ENCODE data around the gene SLC34A1. TPM values are rescaled to one million over a fixed set of nuclear protein-coding genes. Genes with fewer than 3 reads are reported as not detected.

The SLC34A1 gene
- total and polyA plus RNA-seq, 2 of the 13 experiments (the other 11 are each of a cell fraction or from before 2014, with no cell fraction given) = 0.03 to 0.20 TPM

DNA sequence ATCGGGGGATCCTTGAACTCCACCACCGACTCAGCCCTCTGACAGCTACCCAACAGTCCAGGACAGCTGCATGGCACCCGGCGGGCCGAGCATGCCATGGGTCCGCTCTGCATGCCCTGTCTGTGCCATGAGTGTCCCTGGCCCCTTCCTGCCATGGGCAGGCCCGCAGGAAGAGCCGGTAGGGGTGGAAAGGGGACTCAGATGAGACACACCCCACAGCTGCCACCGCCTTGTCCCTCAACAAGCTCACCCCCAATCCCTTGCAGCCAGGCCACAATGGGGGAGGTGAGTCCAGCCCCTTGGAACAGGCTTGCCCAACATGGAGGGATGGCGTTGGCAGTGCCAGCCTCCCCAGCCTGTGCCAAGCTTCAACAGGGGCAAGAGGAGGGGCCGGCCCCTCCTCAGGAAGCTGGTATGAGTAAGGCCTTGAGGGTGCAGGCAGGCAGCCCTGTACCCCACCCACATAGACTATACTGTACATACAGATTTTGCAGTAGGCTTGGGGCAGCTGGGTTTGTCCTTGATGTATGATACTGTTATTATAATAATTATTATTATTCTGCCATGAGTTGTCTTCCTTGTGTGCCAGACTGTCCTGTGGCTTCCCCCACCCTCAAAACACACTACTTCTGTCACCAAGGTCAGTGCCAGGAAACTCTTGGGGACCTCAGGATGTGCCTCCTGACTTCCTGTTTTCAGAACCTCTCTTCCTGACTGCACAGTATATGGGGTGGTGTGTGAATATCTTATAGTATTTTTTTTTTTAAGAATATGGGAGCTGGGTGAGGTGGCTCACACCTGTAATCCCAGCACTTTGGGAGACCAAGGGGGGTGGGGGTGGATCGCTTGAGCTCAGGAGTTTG is 12.0 kb upstream of the SLC34A1 start:
- intact Hi-C loops (cut with micrococcal nuclease; ENCODE audit: unreplicated experiment) (no loop called here), in situ Hi-C loops (cut with HindIII; ENCODE audit: extremely low pct_ligation_motif_present, low pct_unique_long_range_greater_than_20kb) (loop anchor here (25.0 kb wide), 1 partner anchor 835 kb away; the partner anchor contains the start of genes CDHR2 and RNF44)
- ChIA-PET CTCF (ENCODE audit: low intra/inter-chr PET ratio, low total read pairs) (interaction anchor here (2.0 kb wide), 1 partner anchor 18 kb away, joined by 19 read pairs; no protein-coding TSS in a partner anchor), POLR2A (interaction anchor here (1.3 to 4.7 kb wide), 6 partner anchors 11 to 83 kb away, joined by 5 to 84 read pairs (median 16); partner anchors contain the start of genes F12, LMAN2 and SLC34A1)
- Histone ChIP-seq H3K4me1 (ENCODE audit: insufficient read depth, low read length) (peaks cover 74% of the 10 kb centered on the region), H3K9ac (ENCODE audit: insufficient read depth, low read depth, low read length) (peak overlapping the region; percentile 92), H3K79me2 (ENCODE audit: insufficient read depth, low read length) (peaks cover 8% of the 10 kb centered on the region), H2AFZ (ENCODE audit: low read length) (no peak overlapping the region), H3K9me3 (ENCODE audit: low read length) (no peaks in the 10 kb centered on the region), H3K4me3 (replicated peaks in 1 of 3; ENCODE audit: insufficient read depth in 1 of 3, low read depth in 2 of 3, low read length in 3 of 3) (peak overlapping the region in 2 of 3 experiments; percentile 74 to 92; a peak in 4 of 6 replicates), H3K36me3 (replicated peaks in 1 of 2; ENCODE audit: control insufficient read depth in 1 of 2, insufficient read depth in 2 of 2, low read length in 2 of 2) (0 out of 5 replicates have a peak, but pooled peaks cover 0 to 4% of the 10 kb centered on the region in 2 experiments), H3K27ac (ENCODE audit: extremely low read length, insufficient read depth, low read length) (no peak overlapping the region), H4K20me1 (ENCODE audit: insufficient read depth, low read length) (no peaks in the 10 kb centered on the region), H3K27me3 (ENCODE audit: control insufficient read depth in 1 of 2, insufficient read depth in 2 of 2, low read length in 2 of 2) (no peaks in the 10 kb centered on the region; a peak in 1 of 5 replicates), H3K4me2 (ENCODE audit: low read depth, low read length) (peak overlapping the region; percentile 100)
- 100% methylated on average over 2 of the region's 12 CpGs for WGBS (ENCODE audit: low lambda C conversion rate)
- no TSS peak for BruUV-seq (replicated peaks)
- FAIRE-seq (no peak), DNase-seq (ENCODE audit: low spot score) (no peak), ATAC-seq (no peak)
- no peak for TF ChIP-seq HDAC6 (IDR thresholded peaks at IDR 0.05; ENCODE audit: low read depth, low read length)
- no peak for TF ChIP-seq ZFX (CRISPR knock-in tag; IDR thresholded peaks at IDR 0.05; ENCODE audit: low read depth)
- no peak for TF ChIP-seq ZBTB3 (CRISPR knock-in tag; IDR thresholded peaks at IDR 0.05; ENCODE audit: borderline replicate concordance, low read depth)
- peak; percentile 61 for TF ChIP-seq AGO2 (optimal IDR thresholded peaks at IDR 0.05; ENCODE audit: low read depth, low read length)
- no peak for TF ChIP-seq NFRKB (IDR thresholded peaks at IDR 0.05)
- TF ChIP-seq NFYC (CRISPR knock-in tag; IDR thresholded peaks at IDR 0.05) = no peak
- TF ChIP-seq HNRNPL (IDR thresholded peaks at IDR 0.05; ENCODE audit: low read depth, low read length) = peak; percentile 82
- peak; percentile 39; the same call in 1 of the 2 replicates for TF ChIP-seq RBFOX2 (IDR thresholded peaks at IDR 0.05; ENCODE audit: low read depth, low read length)
- TF ChIP-seq GABPA (IDR thresholded peaks at IDR 0.05; ENCODE audit: low read depth, low read length) = no peak
- peak; percentile 47; the same call in 1 of the 2 replicates for TF ChIP-seq GABPA (CRISPR knock-in tag; IDR thresholded peaks at IDR 0.05; ENCODE audit: low read depth)
- TF ChIP-seq, protein P1, sequence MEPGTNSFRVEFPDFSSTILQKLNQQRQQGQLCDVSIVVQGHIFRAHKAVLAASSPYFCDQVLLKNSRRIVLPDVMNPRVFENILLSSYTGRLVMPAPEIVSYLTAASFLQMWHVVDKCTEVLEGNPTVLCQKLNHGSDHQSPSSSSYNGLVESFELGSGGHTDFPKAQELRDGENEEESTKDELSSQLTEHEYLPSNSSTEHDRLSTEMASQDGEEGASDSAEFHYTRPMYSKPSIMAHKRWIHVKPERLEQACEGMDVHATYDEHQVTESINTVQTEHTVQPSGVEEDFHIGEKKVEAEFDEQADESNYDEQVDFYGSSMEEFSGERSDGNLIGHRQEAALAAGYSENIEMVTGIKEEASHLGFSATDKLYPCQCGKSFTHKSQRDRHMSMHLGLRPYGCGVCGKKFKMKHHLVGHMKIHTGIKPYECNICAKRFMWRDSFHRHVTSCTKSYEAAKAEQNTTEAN (CRISPR knock-in tag; conservative IDR thresholded peaks at IDR 0.05) = no peak
- TF ChIP-seq CHCHD3 (CRISPR knock-in tag; IDR thresholded peaks at IDR 0.05) = no peak
- TF ChIP-seq, protein P2, sequence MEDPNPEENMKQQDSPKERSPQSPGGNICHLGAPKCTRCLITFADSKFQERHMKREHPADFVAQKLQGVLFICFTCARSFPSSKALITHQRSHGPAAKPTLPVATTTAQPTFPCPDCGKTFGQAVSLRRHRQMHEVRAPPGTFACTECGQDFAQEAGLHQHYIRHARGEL (CRISPR knock-in tag; IDR thresholded peaks at IDR 0.05) = no peak
- no peak for TF ChIP-seq SIN3A (IDR thresholded peaks at IDR 0.05; ENCODE audit: borderline replicate concordance, low read depth, low read length)
- no peak for TF ChIP-seq PHB2 (IDR thresholded peaks at IDR 0.05; ENCODE audit: partially characterized antibody)
- no peak for TF ChIP-seq POLR2G (IDR thresholded peaks at IDR 0.05; ENCODE audit: low read depth, low read length)
- no peak for TF ChIP-seq HNRNPLL (IDR thresholded peaks at IDR 0.05; ENCODE audit: low read depth, low read length, poor library complexity, severe bottlenecking)
- TF ChIP-seq FOXP1 (IDR thresholded peaks at IDR 0.05) = no peak
- TF ChIP-seq FOXP1 (CRISPR knock-in tag; IDR thresholded peaks at IDR 0.05) = no peak
- TF ChIP-seq, protein P3, sequence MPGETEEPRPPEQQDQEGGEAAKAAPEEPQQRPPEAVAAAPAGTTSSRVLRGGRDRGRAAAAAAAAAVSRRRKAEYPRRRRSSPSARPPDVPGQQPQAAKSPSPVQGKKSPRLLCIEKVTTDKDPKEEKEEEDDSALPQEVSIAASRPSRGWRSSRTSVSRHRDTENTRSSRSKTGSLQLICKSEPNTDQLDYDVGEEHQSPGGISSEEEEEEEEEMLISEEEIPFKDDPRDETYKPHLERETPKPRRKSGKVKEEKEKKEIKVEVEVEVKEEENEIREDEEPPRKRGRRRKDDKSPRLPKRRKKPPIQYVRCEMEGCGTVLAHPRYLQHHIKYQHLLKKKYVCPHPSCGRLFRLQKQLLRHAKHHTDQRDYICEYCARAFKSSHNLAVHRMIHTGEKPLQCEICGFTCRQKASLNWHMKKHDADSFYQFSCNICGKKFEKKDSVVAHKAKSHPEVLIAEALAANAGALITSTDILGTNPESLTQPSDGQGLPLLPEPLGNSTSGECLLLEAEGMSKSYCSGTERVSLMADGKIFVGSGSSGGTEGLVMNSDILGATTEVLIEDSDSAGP (CRISPR knock-in tag; IDR thresholded peaks at IDR 0.05; ENCODE audit: borderline replicate concordance) = no peak
- no peak for TF ChIP-seq ZNF552 (CRISPR knock-in tag; IDR thresholded peaks at IDR 0.05; ENCODE audit: borderline replicate concordance)
